G401 (cell line): ENCODE measurements around the gene CNDP1. TPM values are rescaled to one million over a fixed set of nuclear protein-coding genes. Genes with fewer than 3 reads are reported as not detected.
"Not testable (repeated sequence)": the region's sequence is repeated elsewhere in the genome, so short reads cannot be mapped to it uniquely, and the experiment has no call there.

Experiments
- DNase-seq: peaks from one replicate; pipeline ENCODE4 v3.0.0-alpha.2; 2015; ENCODE audit warnings: low spot score
- in situ Hi-C: cut with HindIII; loops from 2 replicates; pipeline ENCODE4 v1.10.0; 2016; ENCODE audit warnings: low sequenced_read_pairs, mixed read lengths
- total RNA-seq: library from RNA; depleted of rRNA; stranded (reverse); fragments of >200 nt; shearing (Covaris generic); gene quantifications from 2 replicates; pipeline ENCODE4 v1.2.3, GENCODE V29; 2014

CNDP1 gene
- total RNA-seq, 1 experiment from 2014 or later = not detected

GRCh38 chr18:74518456-74519295 is 15.6 kb upstream of the CNDP1 start:
- in situ Hi-C loops = no loop called here
- no peak for DNase-seq

GRCh38 chr18:74519320-74520095 is 14.8 kb upstream of the CNDP1 start:
- in situ Hi-C loops = no loop called here
- DNase-seq = no peak

- in situ Hi-C loops = no loop called here
- no peak for DNase-seq
These were observed 14.0 kb upstream of the CNDP1 start for GRCh38 chr18:74520096-74520833.

- DNase-seq = no peak
- in situ Hi-C loops = no loop called here
These were observed 13.1 kb upstream of the CNDP1 start for GRCh38 chr18:74521068-74521725.

GRCh38 chr18:74522635-74523548 is 11.4 kb upstream of the CNDP1 start:
- in situ Hi-C loops = no loop called here

GRCh38 chr18:74524097-74524496 is 10.2 kb upstream of the CNDP1 start:
- no peak for DNase-seq
- in situ Hi-C loops = no loop called here

More at GRCh38 chr18:74522635-74523548, 11.4 kb upstream of the CNDP1 start:
- DNase-seq = no peak

GRCh38 chr18:74524915-74525314 is 9.4 kb upstream of the CNDP1 start:
- DNase-seq, in situ Hi-C loops: not testable (repeated sequence)

- in situ Hi-C loops = no loop called here
- DNase-seq = no peak
These were observed 8.6 kb upstream of the CNDP1 start for GRCh38 chr18:74525741-74526140.

- DNase-seq = no peak
- in situ Hi-C loops = no loop called here
These were observed 7.8 kb upstream of the CNDP1 start for GRCh38 chr18:74526488-74526887.

GRCh38 chr18:74528478-74528877 is 5.8 kb upstream of the CNDP1 start:
- in situ Hi-C loops = no loop called here

GRCh38 chr18:74528913-74529312 is 5.4 kb upstream of the CNDP1 start:
- DNase-seq = no peak
- in situ Hi-C loops = no loop called here

More at GRCh38 chr18:74528478-74528877, 5.8 kb upstream of the CNDP1 start:
- no peak for DNase-seq

- no peak for DNase-seq
- in situ Hi-C loops = no loop called here
These were observed 4.9 kb upstream of the CNDP1 start for GRCh38 chr18:74529378-74529777.

- in situ Hi-C loops = no loop called here
- DNase-seq = no peak
These were observed 4.3 kb upstream of the CNDP1 start for GRCh38 chr18:74529811-74530583.

GRCh38 chr18:74530584-74530862 is 3.8 kb upstream of the CNDP1 start:
- in situ Hi-C loops = no loop called here
- no peak for DNase-seq

- in situ Hi-C loops = no loop called here
- no peak for DNase-seq
These were observed 3.3 kb upstream of the CNDP1 start for GRCh38 chr18:74531043-74531442.

- DNase-seq = no peak
- in situ Hi-C loops = no loop called here
These were observed 1.7 kb upstream of the CNDP1 start for GRCh38 chr18:74532511-74533025.

- DNase-seq = no peak
- in situ Hi-C loops = no loop called here
These were observed 634 bp upstream of the CNDP1 start for GRCh38 chr18:74533666-74534065.
